Measurements from ENCODE around the gene HBE1. TPM values are rescaled to one million over a fixed set of nuclear protein-coding genes. Genes with fewer than 3 reads are reported as not detected.

Gene HBE1
- total and polyA plus RNA-seq, 2 experiments from 2014 or later: not detected

- no peaks in the 10 kb centered on the region for H3K4me1 ChIP-seq (ENCODE audit: insufficient read depth)
- H3K36me3 ChIP-seq (ENCODE audit: insufficient read depth): no peaks in the 10 kb centered on the region
- no peak overlapping the region for H3K27ac Mint-ChIP-seq
- TF ChIP-seq CREB1 (CRISPR knock-in tag; IDR thresholded peaks at IDR 0.05; ENCODE audit: low read depth) (no peak), EZH2 (IDR thresholded peaks at IDR 0.05; ENCODE audit: low read depth, unreplicated experiment) (no peak), POLR2AphosphoS5 (IDR thresholded peaks at IDR 0.05; ENCODE audit: low read depth) (no peak), ETS1 (IDR thresholded peaks at IDR 0.05) (no peak), REST (IDR thresholded peaks at IDR 0.05; ENCODE audit: unreplicated experiment) (no peak), JUNB (IDR thresholded peaks at IDR 0.05; ENCODE audit: unreplicated experiment) (no peak), ZNF331 (CRISPR knock-in tag; IDR thresholded peaks at IDR 0.05; ENCODE audit: low read depth) (no peak), ZNF462 (CRISPR knock-in tag; IDR thresholded peaks at IDR 0.05) (no peak), CTCF (conservative IDR thresholded peaks at IDR 0.05; ENCODE audit: low read depth in 2 of 2) (no peak), EZH2phosphoT487 (IDR thresholded peaks at IDR 0.05; ENCODE audit: unreplicated experiment) (no peak), NANOG (IDR thresholded peaks at IDR 0.05; ENCODE audit: borderline replicate concordance) (no peak), STAT1 (IDR thresholded peaks at IDR 0.05; ENCODE audit: unreplicated experiment) (no peak), ZNF114 (CRISPR knock-in tag; IDR thresholded peaks at IDR 0.05) (no peak)
- ATAC-seq (no peak), DNase-seq (ENCODE audit: low spot score) (no peak)
- H3K9me2 ChIP-seq (ENCODE audit: insufficient read depth): no peaks in the 10 kb centered on the region
- no peaks in the 10 kb centered on the region for H3F3A ChIP-seq (replicated peaks; ENCODE audit: low read depth)
- no peaks in the 10 kb centered on the region for H3K27me3 Mint-ChIP-seq (ENCODE audit: insufficient read depth, low read depth, poor library complexity)
- H3K4me3 Mint-ChIP-seq: no peak overlapping the region
- H4K20me1 ChIP-seq (replicated peaks; ENCODE audit: insufficient read depth): no peaks in the 10 kb centered on the region
- no peaks in the 10 kb centered on the region for H3K79me2 ChIP-seq (replicated peaks; ENCODE audit: insufficient read depth)
- no peaks in the 10 kb centered on the region for H3K4me1 Mint-ChIP-seq
- no peak overlapping the region for H3K27ac ChIP-seq (ENCODE audit: low read depth)
- no peak overlapping the region for H3K4me2 ChIP-seq
- no peak overlapping the region for H2AFZ ChIP-seq
- H3K27me3 ChIP-seq (ENCODE audit: insufficient read depth): no peaks in the 10 kb centered on the region
- no peak overlapping the region for H3K4me3 ChIP-seq
- H3K36me3 Mint-ChIP-seq (ENCODE audit: low read depth): no peaks in the 10 kb centered on the region
- H3K9me3 Mint-ChIP-seq: no peaks in the 10 kb centered on the region
These were observed 32.3 kb downstream of the HBE1 start for GRCh38 chr11:5237420-5237819.
